Measurements from ENCODE around the gene FGF14. TPM values are rescaled to one million over a fixed set of nuclear protein-coding genes. Genes with fewer than 3 reads are reported as not detected.
A peak's percentile ranks its signal among the peaks of the same experiment; 100 is the strongest.

Gene FGF14
- total RNA-seq, 4 donors from 2014 or later: under 0.01 to 2.4 (median 0.99) TPM

DNA sequence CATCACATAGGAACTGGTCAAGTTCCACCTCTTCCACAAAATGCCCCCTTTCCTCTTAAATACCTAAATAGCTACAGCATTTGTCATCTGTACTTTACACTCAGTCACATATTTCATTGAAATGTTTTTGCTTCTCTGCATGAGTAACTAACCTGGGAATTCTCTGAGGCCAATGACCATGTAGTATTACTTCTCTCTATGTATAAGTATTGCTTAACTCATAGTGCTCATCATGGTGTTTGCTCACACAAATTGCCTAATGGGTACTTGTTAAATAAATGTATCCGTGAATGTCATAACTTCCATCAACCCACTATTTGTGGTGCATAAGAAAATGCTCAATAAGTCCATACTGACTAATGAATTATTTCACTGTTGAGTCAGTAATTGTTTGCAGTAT lies 115.5 kb downstream of the FGF14 start:
- H3K27ac ChIP-seq: no peak overlapping the region
- no peaks in the 10 kb centered on the region for H3K36me3 ChIP-seq
- intact Hi-C loops (cut with DNase I; ENCODE audit: low total_unique reads) (no loop called here), in situ Hi-C loops (cut with MboI; ENCODE audit: low pct_ligation_motif_present in 1 of 4, low pct_unique_long_range_greater_than_20kb in 1 of 4, low sequenced_read_pairs in 3 of 4) (no loop called here)
- H3K4me3 ChIP-seq: no peak overlapping the region
- no peak for DNase-seq
- no peaks in the 10 kb centered on the region for H3K27me3 ChIP-seq
- no peaks in the 10 kb centered on the region for H3K4me1 ChIP-seq
- H3K9me3 ChIP-seq: no peaks in the 10 kb centered on the region
- TF ChIP-seq, protein P1, sequence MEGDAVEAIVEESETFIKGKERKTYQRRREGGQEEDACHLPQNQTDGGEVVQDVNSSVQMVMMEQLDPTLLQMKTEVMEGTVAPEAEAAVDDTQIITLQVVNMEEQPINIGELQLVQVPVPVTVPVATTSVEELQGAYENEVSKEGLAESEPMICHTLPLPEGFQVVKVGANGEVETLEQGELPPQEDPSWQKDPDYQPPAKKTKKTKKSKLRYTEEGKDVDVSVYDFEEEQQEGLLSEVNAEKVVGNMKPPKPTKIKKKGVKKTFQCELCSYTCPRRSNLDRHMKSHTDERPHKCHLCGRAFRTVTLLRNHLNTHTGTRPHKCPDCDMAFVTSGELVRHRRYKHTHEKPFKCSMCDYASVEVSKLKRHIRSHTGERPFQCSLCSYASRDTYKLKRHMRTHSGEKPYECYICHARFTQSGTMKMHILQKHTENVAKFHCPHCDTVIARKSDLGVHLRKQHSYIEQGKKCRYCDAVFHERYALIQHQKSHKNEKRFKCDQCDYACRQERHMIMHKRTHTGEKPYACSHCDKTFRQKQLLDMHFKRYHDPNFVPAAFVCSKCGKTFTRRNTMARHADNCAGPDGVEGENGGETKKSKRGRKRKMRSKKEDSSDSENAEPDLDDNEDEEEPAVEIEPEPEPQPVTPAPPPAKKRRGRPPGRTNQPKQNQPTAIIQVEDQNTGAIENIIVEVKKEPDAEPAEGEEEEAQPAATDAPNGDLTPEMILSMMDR (IDR thresholded peaks at IDR 0.05): no peak
- TF ChIP-seq POLR2AphosphoS5 (IDR thresholded peaks at IDR 0.05): no peak
- TF ChIP-seq POLR2A (IDR thresholded peaks at IDR 0.05): no peak
- TF ChIP-seq EP300 (IDR thresholded peaks at IDR 0.05; ENCODE audit: low read depth): no peak
- WGBS, 2 donors (ENCODE audit: low coverage in 1 of 2): 68 to 71% methylated on average over 1 of the region's 1 CpG

- Histone ChIP-seq H3K4me3 (no peak overlapping the region), H3K4me1 (no peaks in the 10 kb centered on the region), H3K27ac (no peak overlapping the region), H3K9me3 (no peaks in the 10 kb centered on the region), H3K36me3 (no peaks in the 10 kb centered on the region), H3K27me3 (no peaks in the 10 kb centered on the region)
- TF ChIP-seq POLR2A (IDR thresholded peaks at IDR 0.05): no peak
- TF ChIP-seq, protein P1 (IDR thresholded peaks at IDR 0.05): no peak
- TF ChIP-seq EP300 (IDR thresholded peaks at IDR 0.05; ENCODE audit: low read depth): no peak
- no peak for TF ChIP-seq POLR2AphosphoS5 (IDR thresholded peaks at IDR 0.05)
- intact Hi-C loops (cut with DNase I; ENCODE audit: low total_unique reads): no loop called here
- no peak for DNase-seq
- in situ Hi-C loops (cut with MboI; ENCODE audit: low pct_ligation_motif_present in 1 of 4, low pct_unique_long_range_greater_than_20kb in 1 of 4, low sequenced_read_pairs in 3 of 4): no loop called here
Measured at GRCh38 chr13:102280366-102280765, 121.5 kb downstream of the FGF14 start.

DNA sequence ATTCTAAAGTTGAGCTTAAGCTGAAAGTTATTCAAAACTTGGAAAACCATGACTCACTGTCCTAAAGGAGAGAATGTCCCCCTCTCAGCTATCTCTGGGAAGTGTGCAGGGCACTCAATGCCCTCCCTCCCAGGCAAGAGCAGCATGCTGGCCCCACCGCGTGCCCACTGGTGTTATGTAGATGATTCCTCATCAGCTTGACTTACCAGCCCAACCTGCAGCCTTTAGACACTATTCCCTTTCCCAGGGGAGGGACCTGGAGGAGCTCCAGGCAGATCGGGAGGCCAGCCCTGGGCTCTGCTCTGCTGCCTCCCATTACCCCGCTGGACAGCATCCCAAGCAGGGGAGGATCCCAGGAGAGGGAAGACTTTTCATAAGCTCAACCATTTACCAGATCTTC lies 124.6 kb downstream of the FGF14 start:
- no peak overlapping the region for H3K4me3 ChIP-seq
- H3K27ac ChIP-seq: peak overlapping the region in 1 of 4 donors; percentile 51
- no peaks in the 10 kb centered on the region for H3K9me3 ChIP-seq
- H3K4me1 ChIP-seq: no peaks in the 10 kb centered on the region
- no peak for DNase-seq
- no peaks in the 10 kb centered on the region for H3K36me3 ChIP-seq
- WGBS, 2 donors (ENCODE audit: low coverage in 1 of 2): 60 to 81% methylated on average over 1 to 4 of the region's 4 CpGs
- H3K27me3 ChIP-seq: no peaks in the 10 kb centered on the region
- intact Hi-C loops (cut with DNase I; ENCODE audit: low total_unique reads): no loop called here
- in situ Hi-C loops (cut with MboI; ENCODE audit: low pct_ligation_motif_present in 1 of 4, low pct_unique_long_range_greater_than_20kb in 1 of 4, low sequenced_read_pairs in 3 of 4): no loop called here
- TF ChIP-seq POLR2AphosphoS5 (IDR thresholded peaks at IDR 0.05) (no peak), EP300 (IDR thresholded peaks at IDR 0.05; ENCODE audit: low read depth) (no peak), POLR2A (IDR thresholded peaks at IDR 0.05) (no peak)
- TF ChIP-seq, protein P1 (IDR thresholded peaks at IDR 0.05): no peak

DNA sequence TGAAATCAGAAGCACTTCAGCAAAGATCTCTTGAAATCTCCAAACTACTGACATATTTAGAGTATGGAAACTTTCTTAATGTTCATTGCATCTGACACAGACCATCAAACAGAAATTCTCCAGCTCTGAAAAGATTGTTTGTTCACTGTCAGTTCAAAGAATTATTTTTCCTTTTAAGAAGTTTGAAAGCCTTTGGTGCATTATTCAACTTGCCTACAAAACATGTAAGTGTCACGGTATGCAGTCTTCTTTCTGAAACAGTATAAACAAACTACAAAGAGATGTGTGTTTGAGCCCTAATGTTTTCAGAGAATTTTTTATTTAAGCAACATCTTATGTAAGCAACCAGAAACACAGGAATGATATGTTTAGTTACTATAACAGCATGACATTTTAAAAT lies 125.4 kb downstream of the FGF14 start:
- DNase-seq: no peak
- Histone ChIP-seq H3K9me3 (no peaks in the 10 kb centered on the region), H3K36me3 (no peaks in the 10 kb centered on the region), H3K4me3 (no peak overlapping the region), H3K27me3 (no peaks in the 10 kb centered on the region), H3K4me1 (no peaks in the 10 kb centered on the region), H3K27ac (peak overlapping the region in 1 of 4 donors; percentile 13)
- WGBS, 2 donors (ENCODE audit: low coverage in 1 of 2): 43 to 50% methylated on average over 1 of the region's 1 CpG
- no peak for TF ChIP-seq POLR2A (IDR thresholded peaks at IDR 0.05)
- TF ChIP-seq, protein P1 (IDR thresholded peaks at IDR 0.05): no peak
- TF ChIP-seq EP300 (IDR thresholded peaks at IDR 0.05; ENCODE audit: low read depth): no peak
- no peak for TF ChIP-seq POLR2AphosphoS5 (IDR thresholded peaks at IDR 0.05)
- intact Hi-C loops (cut with DNase I; ENCODE audit: low total_unique reads): no loop called here
- in situ Hi-C loops (cut with MboI; ENCODE audit: low pct_ligation_motif_present in 1 of 4, low pct_unique_long_range_greater_than_20kb in 1 of 4, low sequenced_read_pairs in 3 of 4): no loop called here
